ENCODE measurements around the gene GON4L. TPM values are rescaled to one million over a fixed set of nuclear protein-coding genes. Genes with fewer than 3 reads are reported as not detected.

Gene GON4L
- total RNA-seq, 4 donors from 2014 or later, result 12.2 to 32.8 (median 18.7) TPM

DNA sequence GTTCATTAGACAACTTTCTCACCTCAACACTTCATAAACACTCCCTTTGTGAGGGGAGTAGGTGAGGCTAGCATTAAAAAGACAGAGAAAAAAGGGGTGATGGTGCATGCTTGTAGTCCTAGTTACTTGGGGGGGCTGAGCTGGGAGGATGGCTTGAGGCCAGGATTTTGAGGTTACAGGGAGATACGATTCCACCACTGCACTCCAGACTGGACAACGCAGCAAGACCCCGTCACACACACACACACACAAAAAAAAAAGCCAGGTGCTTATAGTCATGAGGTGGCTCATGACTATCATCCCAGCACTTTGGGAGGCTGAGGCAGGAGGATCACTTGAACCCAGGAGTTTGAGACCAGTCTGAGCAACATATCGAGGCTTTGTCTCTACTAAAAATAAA is 29.6 kb downstream of the GON4L start:
- WGBS, 2 donors, result 72 to 77% methylated on average over 4 of the region's 4 CpGs
- Histone ChIP-seq H3K27ac (no peak overlapping the region), H3K36me3 (peaks cover 0 to 62% (median 0%) of the 10 kb centered on the region in 3 donors), H3K4me3 (no peak overlapping the region), H3K27me3 (no peaks in the 10 kb centered on the region), H3K4me1 (no peaks in the 10 kb centered on the region), H3K9me3 (no peaks in the 10 kb centered on the region)
- intact Hi-C loops (cut with DNase I), result no loop called here
- no peak for DNase-seq
- TF ChIP-seq, protein P1, sequence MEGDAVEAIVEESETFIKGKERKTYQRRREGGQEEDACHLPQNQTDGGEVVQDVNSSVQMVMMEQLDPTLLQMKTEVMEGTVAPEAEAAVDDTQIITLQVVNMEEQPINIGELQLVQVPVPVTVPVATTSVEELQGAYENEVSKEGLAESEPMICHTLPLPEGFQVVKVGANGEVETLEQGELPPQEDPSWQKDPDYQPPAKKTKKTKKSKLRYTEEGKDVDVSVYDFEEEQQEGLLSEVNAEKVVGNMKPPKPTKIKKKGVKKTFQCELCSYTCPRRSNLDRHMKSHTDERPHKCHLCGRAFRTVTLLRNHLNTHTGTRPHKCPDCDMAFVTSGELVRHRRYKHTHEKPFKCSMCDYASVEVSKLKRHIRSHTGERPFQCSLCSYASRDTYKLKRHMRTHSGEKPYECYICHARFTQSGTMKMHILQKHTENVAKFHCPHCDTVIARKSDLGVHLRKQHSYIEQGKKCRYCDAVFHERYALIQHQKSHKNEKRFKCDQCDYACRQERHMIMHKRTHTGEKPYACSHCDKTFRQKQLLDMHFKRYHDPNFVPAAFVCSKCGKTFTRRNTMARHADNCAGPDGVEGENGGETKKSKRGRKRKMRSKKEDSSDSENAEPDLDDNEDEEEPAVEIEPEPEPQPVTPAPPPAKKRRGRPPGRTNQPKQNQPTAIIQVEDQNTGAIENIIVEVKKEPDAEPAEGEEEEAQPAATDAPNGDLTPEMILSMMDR (IDR thresholded peaks at IDR 0.05), result no peak
- TF ChIP-seq POLR2A (IDR thresholded peaks at IDR 0.05), result no peak

DNA sequence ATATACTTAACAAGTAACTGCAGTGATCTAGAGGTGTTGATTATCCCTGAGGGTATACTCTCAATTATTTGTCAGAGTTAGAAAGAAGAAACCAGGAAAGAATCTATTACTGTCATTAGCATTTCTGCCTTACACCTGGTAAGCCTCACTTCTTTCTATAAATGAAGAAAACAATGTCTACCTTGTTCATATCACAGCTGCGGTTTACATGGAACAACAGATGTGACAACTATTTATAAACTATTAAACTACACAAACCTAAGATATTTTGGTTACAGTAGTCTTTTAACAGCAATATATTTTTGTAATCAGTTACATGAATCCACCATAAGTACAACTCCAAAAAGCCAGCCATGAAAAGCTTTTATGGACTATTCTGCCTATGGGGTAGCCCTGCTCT is 40.7 kb downstream of the GON4L start:
- Histone ChIP-seq H3K4me3 (no peak overlapping the region), H3K9me3 (no peaks in the 10 kb centered on the region), H3K27ac (no peak overlapping the region), H3K4me1 (no peaks in the 10 kb centered on the region), H3K27me3 (no peaks in the 10 kb centered on the region), H3K36me3 (peaks cover 10 to 99% (median 19%) of the 10 kb centered on the region in 3 donors)
- WGBS, 2 donors, result 92 to 100% methylated on average over 1 of the region's 1 CpG
- no peak for DNase-seq
- TF ChIP-seq, protein P1 (IDR thresholded peaks at IDR 0.05), result no peak
- no peak for TF ChIP-seq POLR2A (IDR thresholded peaks at IDR 0.05)
- intact Hi-C loops (cut with DNase I), result no loop called here

DNA sequence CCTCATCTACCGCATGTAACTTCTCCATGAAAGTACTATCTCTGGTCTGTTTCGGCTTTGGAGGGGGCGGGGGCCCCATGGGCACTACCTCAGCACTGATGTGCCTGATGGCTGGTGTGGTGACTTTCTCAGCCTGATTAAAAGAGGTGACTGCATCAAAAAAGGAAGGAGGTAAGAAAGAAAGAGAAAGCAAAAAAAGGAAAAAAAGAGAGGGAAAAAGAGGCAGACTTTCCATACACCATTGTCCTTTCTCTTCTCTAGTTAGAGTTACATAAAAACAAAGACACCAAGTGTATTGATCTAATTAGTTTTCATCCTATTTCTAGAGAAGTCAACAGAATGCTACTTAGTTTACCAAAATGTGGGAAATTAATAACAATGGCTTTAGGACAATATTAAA is 43.3 kb downstream of the GON4L start:
- WGBS, 2 donors, result 94 to 97% methylated on average over 3 of the region's 3 CpGs
- Histone ChIP-seq H3K4me1 (no peaks in the 10 kb centered on the region), H3K9me3 (no peaks in the 10 kb centered on the region), H3K4me3 (no peak overlapping the region), H3K36me3 (peaks cover 3 to 90% (median 4%) of the 10 kb centered on the region in 3 donors), H3K27ac (no peak overlapping the region), H3K27me3 (no peaks in the 10 kb centered on the region)
- intact Hi-C loops (cut with DNase I), result no loop called here
- no peak for DNase-seq
- TF ChIP-seq, protein P1 (IDR thresholded peaks at IDR 0.05), result no peak
- TF ChIP-seq POLR2A (IDR thresholded peaks at IDR 0.05), result no peak

DNA sequence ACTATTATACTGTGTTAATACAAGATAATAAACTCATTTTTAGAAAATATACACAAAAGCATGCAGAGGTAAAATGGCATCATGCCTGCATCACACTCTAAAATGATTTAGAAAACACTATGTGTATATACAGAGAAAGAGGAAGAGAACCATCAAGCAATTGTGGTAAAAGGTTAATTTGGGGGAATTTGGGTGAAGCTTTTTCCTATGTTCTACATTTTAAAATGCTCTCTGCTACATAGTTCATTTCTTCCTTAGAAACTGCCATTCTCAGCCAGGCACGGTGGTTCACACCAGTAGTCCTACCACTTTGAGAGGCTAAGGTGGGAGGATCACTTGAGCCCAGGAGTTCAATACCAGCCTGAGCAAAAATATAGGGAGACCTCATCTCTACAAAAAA is 44.1 kb downstream of the GON4L start:
- TF ChIP-seq, protein P1 (IDR thresholded peaks at IDR 0.05), result no peak
- TF ChIP-seq POLR2A (IDR thresholded peaks at IDR 0.05), result no peak
- no peak for DNase-seq
- H3K27me3 ChIP-seq, result no peaks in the 10 kb centered on the region
- intact Hi-C loops (cut with DNase I), result no loop called here
- H3K36me3 ChIP-seq, result peaks cover 3 to 90% (median 4%) of the 10 kb centered on the region in 3 donors
- no peaks in the 10 kb centered on the region for H3K9me3 ChIP-seq
- 88 to 100% methylated on average over 1 of the region's 1 CpG for WGBS, 2 donors
- H3K27ac ChIP-seq, result no peak overlapping the region
- no peak overlapping the region for H3K4me3 ChIP-seq
- no peaks in the 10 kb centered on the region for H3K4me1 ChIP-seq

DNA sequence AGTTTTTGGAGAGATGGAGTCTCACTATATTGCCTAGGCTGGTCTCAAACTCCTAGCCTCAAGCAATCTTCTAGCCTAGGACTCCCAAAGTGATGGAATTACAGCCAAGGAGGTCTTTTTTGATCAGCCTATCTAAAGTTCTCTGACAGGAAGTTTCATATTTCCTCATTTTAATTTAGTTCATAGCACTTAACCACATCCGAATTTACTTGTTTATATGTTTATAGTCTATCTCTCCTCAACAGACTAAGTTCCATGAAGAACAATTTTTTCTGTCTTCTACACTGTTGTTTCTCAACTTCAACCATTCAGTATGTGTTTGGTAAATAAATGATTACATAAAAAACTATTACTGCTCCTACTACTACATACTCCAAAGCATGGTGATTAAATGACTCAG is 47.9 kb downstream of the GON4L start:
- Histone ChIP-seq H3K9me3 (no peaks in the 10 kb centered on the region), H3K36me3 (peaks cover 3 to 88% (median 9%) of the 10 kb centered on the region in 3 donors), H3K27ac (no peak overlapping the region), H3K4me1 (no peaks in the 10 kb centered on the region), H3K4me3 (no peak overlapping the region), H3K27me3 (no peaks in the 10 kb centered on the region)
- 63 to 70% methylated on average over 1 of the region's 1 CpG for WGBS, 2 donors
- TF ChIP-seq, protein P1 (IDR thresholded peaks at IDR 0.05), result no peak
- TF ChIP-seq POLR2A (IDR thresholded peaks at IDR 0.05), result no peak
- intact Hi-C loops (cut with DNase I), result no loop called here
- DNase-seq, result no peak

All from esophagus squamous epithelium (tissue), 5 donors.